ENCODE results near the gene GIMAP2. TPM values are rescaled to one million over a fixed set of nuclear protein-coding genes. Genes with fewer than 3 reads are reported as not detected.
"Not testable (repeated sequence)": the region's sequence is repeated elsewhere in the genome, so short reads cannot be mapped to it uniquely, and the experiment has no call there.

Gene GIMAP2
- total RNA-seq, 1 donor from 2014 or later, result 46.9 TPM

GRCh38 chr7:150649080-150649385, 36.5 kb upstream of the GIMAP2 start:
- Histone ChIP-seq H3K4me1 (peaks cover 6% of the 10 kb centered on the region), H3K27me3 (ENCODE audit: low read depth) (no peaks in the 10 kb centered on the region), H3K36me3 (no peaks in the 10 kb centered on the region), H3K27ac (no peak overlapping the region), H3K9me3 (no peaks in the 10 kb centered on the region), H3K4me3 (no peak overlapping the region)
- intact Hi-C loops (cut with DNase I), result no loop called here
- DNase-seq, result no peak
- ATAC-seq, result no peak
- TF ChIP-seq CTCF (IDR thresholded peaks at IDR 0.05), result no peak

- no peaks in the 10 kb centered on the region for H3K27me3 ChIP-seq (ENCODE audit: low read depth)
Observed at GRCh38 chr7:150654692-150655091, 30.8 kb upstream of the GIMAP2 start.

GRCh38 chr7:150656047-150656446, 29.5 kb upstream of the GIMAP2 start:
- Histone ChIP-seq H3K9me3 (no peaks in the 10 kb centered on the region), H3K4me1 (no peaks in the 10 kb centered on the region), H3K27me3 (ENCODE audit: low read depth) (no peaks in the 10 kb centered on the region), H3K27ac (no peak overlapping the region), H3K4me3 (no peak overlapping the region), H3K36me3 (no peaks in the 10 kb centered on the region)
- ATAC-seq (no peak), DNase-seq (no peak)
- intact Hi-C loops (cut with DNase I), result no loop called here
- no peak for TF ChIP-seq CTCF (IDR thresholded peaks at IDR 0.05)

More at GRCh38 chr7:150654692-150655091, 30.8 kb upstream of the GIMAP2 start:
- Histone ChIP-seq H3K4me1 (no peaks in the 10 kb centered on the region), H3K36me3 (no peaks in the 10 kb centered on the region), H3K4me3 (no peak overlapping the region), H3K9me3 (no peaks in the 10 kb centered on the region), H3K27ac (no peak overlapping the region)
- no peak for DNase-seq
- no peak for TF ChIP-seq CTCF (IDR thresholded peaks at IDR 0.05)
- intact Hi-C loops (cut with DNase I), result no loop called here
- no peak for ATAC-seq

- no peaks in the 10 kb centered on the region for H3K36me3 ChIP-seq
- no peak overlapping the region for H3K4me3 ChIP-seq
- no peak for DNase-seq
- H3K27me3 ChIP-seq (ENCODE audit: low read depth), result no peaks in the 10 kb centered on the region
- H3K27ac ChIP-seq, result no peak overlapping the region
- no peaks in the 10 kb centered on the region for H3K4me1 ChIP-seq
- H3K9me3 ChIP-seq, result no peaks in the 10 kb centered on the region
- no peak for TF ChIP-seq CTCF (IDR thresholded peaks at IDR 0.05)
- intact Hi-C loops (cut with DNase I), result no loop called here
- ATAC-seq, result no peak
Observed at GRCh38 chr7:150657526-150657925, 28.0 kb upstream of the GIMAP2 start.

GRCh38 chr7:150660939-150661613, 24.4 kb upstream of the GIMAP2 start:
- H3K36me3 ChIP-seq, result no peaks in the 10 kb centered on the region
- no peak for ATAC-seq
- intact Hi-C loops (cut with DNase I), result no loop called here
- TF ChIP-seq CTCF (IDR thresholded peaks at IDR 0.05), result no peak
- no peak for DNase-seq
- no peaks in the 10 kb centered on the region for H3K9me3 ChIP-seq
- H3K4me1 ChIP-seq, result peaks cover 7% of the 10 kb centered on the region
- H3K27me3 ChIP-seq (ENCODE audit: low read depth), result no peaks in the 10 kb centered on the region
- no peak overlapping the region for H3K4me3 ChIP-seq
- H3K27ac ChIP-seq, result no peak overlapping the region

GRCh38 chr7:150662821-150663220, 22.7 kb upstream of the GIMAP2 start:
- H3K4me3 ChIP-seq, result not testable (repeated sequence)

More at GRCh38 chr7:150662821-150663220, 22.7 kb upstream of the GIMAP2 start:
- ATAC-seq; intact Hi-C loops (cut with DNase I); H3K27me3 ChIP-seq (ENCODE audit: low read depth); H3K9me3 ChIP-seq; H3K36me3 ChIP-seq; H3K27ac ChIP-seq; DNase-seq: not testable (repeated sequence)
- H3K4me1 ChIP-seq, result peaks cover 10% of the 10 kb centered on the region
